HepG2 (cell line): Measurements from ENCODE around the gene FAM117A. TPM values are rescaled to one million over a fixed set of nuclear protein-coding genes. Genes with fewer than 3 reads are reported as not detected.

Experiments used
- ATAC-seq: fragments of 200-7000 bp; cut with Tn5 transposase; 3 replicates; pipeline ENCODE4 v1.9.1; 2020; ENCODE audit warnings: mild to moderate bottlenecking, moderate library complexity
- BruUV-seq: library from RNA; stranded (reverse); fragments of 400-500 nt; replicated peaks from 2 replicates; lab custom pipeline; 2021; lab: Mats Ljungman, UMichigan
- CTCF ChIA-PET: fragments of 300-600 bp; formaldehyde crosslinking; extraction: SDS; loops from one replicate; lab custom pipeline; 2021; ENCODE audit warnings: low total read pairs, inconsistent platforms, low intra/inter-chr PET ratio; lab: Yijun Ruan, JAX
- POLR2A ChIA-PET: fragments of 350-600 bp; sonication (Branson Sonifier 250); formaldehyde crosslinking; loops from one replicate; lab custom pipeline; 2020; ENCODE audit warnings: antibody characterized with exemption, inconsistent platforms; lab: Yijun Ruan, JAX
- DNase-seq: peaks from one replicate; pipeline ENCODE4 v3.0.0-alpha.2; 2015; ENCODE audit warnings: low spot score
- FAIRE-seq: peaks from 3 replicates; lab custom pipeline; 2011; peaks lifted over from hg19 to GRCh38; lab: Jason Lieb, UNC
- H2AFZ ChIP-seq: one replicate; pipeline ENCODE4 v1.6.1; 2011; ENCODE audit warnings: low read length, inconsistent platforms
- H3K27ac ChIP-seq: fragments of 300-600 bp; 3 replicates; pipeline ENCODE4 v1.8.0; 2011; ENCODE audit warnings: mixed run types, mild to moderate bottlenecking, mixed read lengths, low read length, inconsistent platforms; ENCODE audit not compliant: insufficient read depth; ENCODE audit errors: extremely low read length
- H3K27me3 ChIP-seq, 2 experiments: fragments of 200-600 bp in 1 of 2; 2 replicates in 1 of 2; 3 replicates in 1 of 2; pipeline versions ENCODE4 v1.6.0 to v1.8.0; 2011; ENCODE audit warnings: low read length in 2 of 2, mild to moderate bottlenecking in 2 of 2, moderate library complexity in 2 of 2, inconsistent platforms in 1 of 2; ENCODE audit not compliant: insufficient read depth in 2 of 2, control insufficient read depth in 1 of 2
- H3K36me3 ChIP-seq, 2 experiments: fragments of 200-600 bp in 1 of 2; replicated peaks in 1 of 2; 2 replicates in 1 of 2; 3 replicates in 1 of 2; pipeline versions ENCODE4 v1.5.1 to v1.8.0; 2011; ENCODE audit warnings: low read length in 2 of 2, inconsistent platforms in 1 of 2; ENCODE audit not compliant: insufficient read depth in 2 of 2, control insufficient read depth in 1 of 2
- H3K4me1 ChIP-seq: 2 replicates; pipeline ENCODE4 v1.5.1; 2012; ENCODE audit warnings: low read length, inconsistent platforms; ENCODE audit not compliant: insufficient read depth
- H3K4me2 ChIP-seq: 2 replicates; pipeline ENCODE4 v1.6.0; 2011; ENCODE audit warnings: low read depth, low read length, inconsistent platforms
- H3K4me3 ChIP-seq, 3 experiments: fragments of 200-600 bp in 1 of 3; sonication (generic), shearing (Covaris generic) in 1 of 3; replicated peaks in 1 of 3; 2 replicates each; pipeline ENCODE4 v1.5.1; 2011 to 2016; ENCODE audit warnings: low read length in 3 of 3, inconsistent platforms in 2 of 3, low read depth in 2 of 3, mild to moderate bottlenecking in 2 of 3, control low read depth in 1 of 3, mixed read lengths in 1 of 3; ENCODE audit not compliant: insufficient read depth in 1 of 3
- H3K79me2 ChIP-seq: one replicate; pipeline ENCODE4 v1.6.1; 2011; ENCODE audit warnings: low read length, inconsistent platforms; ENCODE audit not compliant: insufficient read depth
- H3K9ac ChIP-seq: 2 replicates; pipeline ENCODE4 v1.6.0; 2011; ENCODE audit warnings: mild to moderate bottlenecking, low read depth, low read length, inconsistent platforms; ENCODE audit not compliant: insufficient read depth
- H3K9me3 ChIP-seq: 2 replicates; pipeline ENCODE4 v1.5.1; 2012; ENCODE audit warnings: mild to moderate bottlenecking, low read length
- H4K20me1 ChIP-seq: 2 replicates; pipeline ENCODE4 v1.6.0; 2011; ENCODE audit warnings: inconsistent platforms, mild to moderate bottlenecking, low read length, moderate library complexity; ENCODE audit not compliant: insufficient read depth
- ADNP ChIP-seq: sonication (generic); formaldehyde crosslinking; IDR thresholded peaks from 2 replicates; pipeline ENCODE4 v1.4.0; 2020; ENCODE audit warnings: missing genetic modification reagents
- ATF7 ChIP-seq, 2 experiments: fragments of 450-650 bp in 1 of 2; sonication (generic) in 1 of 2; formaldehyde crosslinking in 1 of 2; IDR thresholded peaks; 2 replicates each; pipeline versions ENCODE4 v1.4.0 to v1.6.1; 2016 to 2020; ENCODE audit warnings: antibody characterized with exemption in 1 of 2, mild to moderate bottlenecking in 1 of 2, missing genetic modification reagents in 1 of 2
- PPARG ChIP-seq: conservative IDR thresholded peaks from 2 replicates; pipeline ENCODE4 v1.6.1; 2016; ENCODE audit warnings: missing biosample characterization, missing genetic modification reagents
- RXRB ChIP-seq: IDR thresholded peaks from 2 replicates; pipeline ENCODE4 v1.6.1; 2016; ENCODE audit warnings: borderline replicate concordance, missing genetic modification reagents, missing compliant biosample characterization
- ZNF484 ChIP-seq: sonication (generic); formaldehyde crosslinking; IDR thresholded peaks from 2 replicates; pipeline ENCODE4 v1.5.1; 2020; ENCODE audit warnings: mild to moderate bottlenecking, low read depth, missing genetic modification reagents, borderline replicate concordance
- WGBS: methylation state at CpG from one replicate; pipeline ENCODE4 v1.1.6; 2017; ENCODE audit warnings: low lambda C conversion rate; 5-methylcytosine and 5-hydroxymethylcytosine counted together
- in situ Hi-C: cut with HindIII; loops from 2 replicates; pipeline ENCODE4 v1.10.0; 2017; ENCODE audit warnings: low pct_unique_long_range_greater_than_20kb; ENCODE audit not compliant: extremely low pct_ligation_motif_present
- intact Hi-C: fragments of 100-400 bp; cut with micrococcal nuclease; formaldehyde crosslinking; loops from one replicate; pipeline ENCODE4 v1.10.0; 2022; ENCODE audit not compliant: unreplicated experiment
- polyA plus RNA-seq, 8 experiments: library from polyadenylated mRNA; depleted of rRNA in 3 of 8; stranded (reverse) in 7 of 8; unstranded in 1 of 8; fragments of >200 nt; fragmentation: Illumina TruSeq in 4 of 8; extraction: Trizol in 4 of 8; gene quantifications; 2 replicates each; pipeline versions ENCODE4 v1.2.1 to v1.2.3, GENCODE V29; 2011 to 2016; ENCODE audit warnings: low read depth in 4 of 8, missing spikeins in 1 of 8, mixed read lengths in 1 of 8; ENCODE audit not compliant: insufficient read depth in 1 of 8
- total RNA-seq, 5 experiments: library from RNA; depleted of rRNA; stranded (reverse); fragments of >200 nt; fragmentation: Illumina TruSeq; extraction: Trizol; gene quantifications; 2 replicates each; pipeline ENCODE4 v1.2.3, GENCODE V29; 2016; ENCODE audit warnings: low read depth in 1 of 5
- TF ChIP-seq, protein P1 (sequence below): sonication (generic); formaldehyde crosslinking; IDR thresholded peaks from 2 replicates; pipeline ENCODE4 v1.4.0; 2020; ENCODE audit warnings: missing genetic modification reagents

The FAM117A gene
- total and polyA plus RNA-seq, 2 of the 13 experiments (the other 11 are each of a cell fraction or from before 2014, with no cell fraction given) = 12.1 to 19.8 TPM

DNA sequence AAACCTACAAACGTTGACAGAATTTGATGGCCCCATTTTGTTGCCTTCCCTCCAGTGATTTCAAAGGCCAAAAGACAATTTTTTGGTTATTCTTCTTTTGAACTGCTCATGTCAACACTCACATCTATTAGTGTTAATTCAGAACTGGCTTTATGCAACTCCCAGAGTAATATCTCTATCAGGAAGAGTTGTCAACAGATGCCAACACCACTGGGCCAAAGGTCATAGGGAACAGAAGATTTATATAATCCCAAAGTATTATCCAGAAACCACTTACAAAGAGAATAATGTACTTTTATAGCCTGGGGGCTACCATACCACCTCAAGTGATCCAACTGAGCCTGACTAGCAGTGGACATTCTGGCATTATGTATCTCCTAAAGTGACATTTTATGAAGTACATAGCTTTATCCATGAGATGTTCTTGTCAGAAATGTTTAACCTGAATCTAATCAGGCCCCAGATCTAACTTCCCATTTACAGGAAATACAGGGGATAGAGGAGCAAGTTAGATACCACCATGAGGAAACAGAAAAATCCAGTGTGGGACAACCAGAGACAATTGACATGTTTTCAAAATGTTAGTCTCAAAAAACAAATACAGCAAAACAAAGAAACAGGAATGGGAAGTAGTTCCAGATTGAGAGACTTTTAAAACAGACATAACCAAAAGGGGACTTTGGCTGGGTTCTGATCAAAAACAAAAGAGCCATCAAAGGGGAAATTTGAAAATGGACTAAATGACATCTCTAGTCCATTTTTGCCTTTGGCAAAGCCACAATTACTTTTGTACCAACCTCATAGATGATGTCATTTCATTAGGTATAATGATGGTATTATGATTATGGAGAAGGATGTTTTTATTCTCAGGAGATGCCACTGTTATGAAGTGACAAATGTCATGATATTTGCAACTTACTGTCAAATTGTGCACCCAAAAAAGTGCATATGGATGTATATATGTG, 18.5 kb downstream of the FAM117A start:
- BruUV-seq = no TSS peak
- FAIRE-seq (no peak), ATAC-seq (no peak), DNase-seq (no peak)
- in situ Hi-C loops (no loop called here), intact Hi-C loops (no loop called here)
- POLR2A ChIA-PET = interaction anchor here (1.7 to 5.8 kb wide), 2 partner anchors 17 to 43 kb away, joined by 3 to 83 read pairs; partner anchors contain the start of genes FAM117A and KAT7
- Histone ChIP-seq H3K9me3 (no peaks in the 10 kb centered on the region), H3K9ac (no peak overlapping the region), H4K20me1 (no peaks in the 10 kb centered on the region), H3K79me2 (no peaks in the 10 kb centered on the region), H3K27me3 (no peaks in the 10 kb centered on the region)
- CTCF ChIA-PET = no interaction called here
- WGBS = 52% methylated on average over 1 of the region's 1 CpG
- TF ChIP-seq ZNF484 = peak; percentile 91; the same call in 1 of the 2 replicates
- peak; percentile 82 for TF ChIP-seq ATF7 (IDR thresholded peaks at IDR 0.05)
- TF ChIP-seq ATF7 (CRISPR knock-in tag; IDR thresholded peaks at IDR 0.05) = no peak
- no peak for TF ChIP-seq ADNP
- TF ChIP-seq, protein P1, sequence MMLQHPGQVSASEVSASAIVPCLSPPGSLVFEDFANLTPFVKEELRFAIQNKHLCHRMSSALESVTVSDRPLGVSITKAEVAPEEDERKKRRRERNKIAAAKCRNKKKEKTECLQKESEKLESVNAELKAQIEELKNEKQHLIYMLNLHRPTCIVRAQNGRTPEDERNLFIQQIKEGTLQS (CRISPR knock-in tag) = no peak
- TF ChIP-seq RXRB = peak; percentile 55; the same call in 1 of the 2 replicates
- TF ChIP-seq PPARG (CRISPR knock-in tag) = peak; percentile 80
- TF ChIP-seq, all 625 proteins: peak for 4
- H3K27ac ChIP-seq = peak overlapping the region; percentile 4
- peaks cover 3 to 7% of the 10 kb centered on the region in 2 experiments; a peak in 4 of 5 replicates for H3K36me3 ChIP-seq
- no peak overlapping the region for H3K4me2 ChIP-seq
- H2AFZ ChIP-seq = no peak overlapping the region
- no peak overlapping the region for H3K4me3 ChIP-seq
- H3K4me1 ChIP-seq = peaks cover 58% of the 10 kb centered on the region
